Astrocyte of the spinal cord (primary cell): ENCODE measurements around the gene CD22.

Experiments
- DNase-seq: peaks from one replicate; pipeline ENCODE4 v3.0.0; 2011; ENCODE audit warnings: low read depth, low spot score
- H3K4me3 ChIP-seq: 2 replicates; pipeline ENCODE4 v1.5.1; 2011; ENCODE audit warnings: low read depth, mild to moderate bottlenecking, low read length, moderate library complexity
- CTCF ChIP-seq: IDR thresholded peaks from 2 replicates; pipeline ENCODE4 v1.5.1; 2012; ENCODE audit warnings: low read depth, mild to moderate bottlenecking, low read length, inconsistent platforms
- in situ Hi-C: cut with HindIII; loops from 2 replicates; pipeline ENCODE4 v1.10.0; 2017; ENCODE audit warnings: low sequenced_read_pairs

The CD22 gene

GRCh38 chr19:35363001-35363590 lies 34.1 kb downstream of the CD22 start:
- DNase-seq = no peak

GRCh38 chr19:35363711-35364425 lies 34.9 kb downstream of the CD22 start:
- H3K4me3 ChIP-seq = no peak overlapping the region
- in situ Hi-C loops = no loop called here
- no peak for DNase-seq
- no peak for TF ChIP-seq CTCF

More at GRCh38 chr19:35363001-35363590, 34.1 kb downstream of the CD22 start:
- no peak for TF ChIP-seq CTCF
- in situ Hi-C loops = no loop called here
- no peak overlapping the region for H3K4me3 ChIP-seq

- TF ChIP-seq CTCF = no peak
- DNase-seq = no peak
Observed at GRCh38 chr19:35365303-35365702, 36.3 kb downstream of the CD22 start.

GRCh38 chr19:35368378-35368777 lies 39.4 kb downstream of the CD22 start:
- H3K4me3 ChIP-seq = no peak overlapping the region
- TF ChIP-seq CTCF = no peak
- in situ Hi-C loops = no loop called here
- DNase-seq = no peak

More at GRCh38 chr19:35365303-35365702, 36.3 kb downstream of the CD22 start:
- no peak overlapping the region for H3K4me3 ChIP-seq
- in situ Hi-C loops = no loop called here

GRCh38 chr19:35369522-35369921 lies 40.5 kb downstream of the CD22 start:
- in situ Hi-C loops = no loop called here
- H3K4me3 ChIP-seq = no peak overlapping the region
- no peak for DNase-seq
- TF ChIP-seq CTCF = no peak

GRCh38 chr19:35370722-35371121 lies 41.7 kb downstream of the CD22 start, which contains the start of gene GPR42:
TSS of gene GPR42 (plus strand) at chr19:35371068. CDS start at chr19:35371360, 292 bp downstream.
- TF ChIP-seq CTCF = no peak
- in situ Hi-C loops = no loop called here
- DNase-seq = no peak
- H3K4me3 ChIP-seq = no peak within 1 kb of the TSS
